Measurements from ENCODE around the gene CNTNAP4.

Gene CNTNAP4

GRCh38 chr16:76370344-76370743 is 93.1 kb downstream of the CNTNAP4 start:
- DNase-seq (ENCODE audit: insufficient read length, low spot score) (no peak), FAIRE-seq (no peak)
- TF ChIP-seq CTCF (IDR thresholded peaks at IDR 0.05; ENCODE audit: insufficient read depth, missing control alignments), result no peak

DNA sequence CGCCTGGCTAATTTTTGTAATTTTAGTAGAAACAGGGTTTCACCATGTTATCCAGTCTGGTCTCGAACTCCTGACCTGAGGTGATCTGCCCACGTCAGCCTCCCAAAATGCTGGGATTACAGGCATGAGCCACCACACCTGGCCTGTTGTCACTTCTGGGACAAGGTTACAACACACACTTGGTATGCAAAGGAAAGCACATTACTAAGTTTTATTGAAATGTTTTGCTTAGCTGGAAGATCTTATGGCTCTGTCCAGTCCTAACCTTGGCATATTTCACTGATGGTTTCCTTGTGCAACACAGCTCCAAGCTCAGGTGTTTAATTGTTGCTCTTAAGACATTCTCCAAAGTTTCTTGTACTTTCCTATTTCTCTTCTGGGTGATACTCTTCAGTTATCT is 94.2 kb downstream of the CNTNAP4 start:
- DNase-seq (ENCODE audit: insufficient read length, low spot score) (no peak), FAIRE-seq (no peak)
- TF ChIP-seq CTCF (IDR thresholded peaks at IDR 0.05; ENCODE audit: insufficient read depth, missing control alignments), result no peak

GRCh38 chr16:76373998-76374397 is 96.8 kb downstream of the CNTNAP4 start:
- DNase-seq (ENCODE audit: insufficient read length, low spot score), result no peak
- FAIRE-seq, result no peak
- no peak for TF ChIP-seq CTCF (IDR thresholded peaks at IDR 0.05; ENCODE audit: insufficient read depth, missing control alignments)

DNA sequence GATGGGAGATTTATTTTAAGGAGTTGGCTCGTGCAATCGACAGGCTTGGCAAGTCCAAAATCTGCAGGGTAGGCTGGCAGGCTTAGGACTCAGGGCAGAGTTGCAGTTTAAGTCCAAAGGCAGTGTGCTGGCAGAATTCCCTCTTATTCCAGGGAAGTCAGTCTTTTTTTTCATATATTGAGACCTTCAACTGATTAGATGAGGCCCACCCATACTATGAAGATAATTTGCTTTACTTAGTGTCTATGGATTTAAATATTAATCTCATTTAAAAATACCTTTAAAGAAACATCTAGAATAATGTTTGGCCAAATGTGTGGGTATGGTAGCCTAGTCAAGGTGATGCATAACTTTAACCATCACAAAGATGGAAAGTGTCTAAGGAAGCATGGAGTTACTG is 99.8 kb downstream of the CNTNAP4 start:
- no peak for TF ChIP-seq CTCF (IDR thresholded peaks at IDR 0.05; ENCODE audit: insufficient read depth, missing control alignments)
- DNase-seq (ENCODE audit: insufficient read length, low spot score), result no peak
- FAIRE-seq, result no peak

GRCh38 chr16:76378020-76378419 is 100.8 kb downstream of the CNTNAP4 start:
- TF ChIP-seq CTCF (IDR thresholded peaks at IDR 0.05; ENCODE audit: insufficient read depth, missing control alignments), result no peak
- FAIRE-seq (no peak), DNase-seq (ENCODE audit: insufficient read length, low spot score) (no peak)

- no peak for TF ChIP-seq CTCF (IDR thresholded peaks at IDR 0.05; ENCODE audit: insufficient read depth, missing control alignments)
- no peak for FAIRE-seq
Measured at GRCh38 chr16:76381096-76381495, 103.9 kb downstream of the CNTNAP4 start.

DNA sequence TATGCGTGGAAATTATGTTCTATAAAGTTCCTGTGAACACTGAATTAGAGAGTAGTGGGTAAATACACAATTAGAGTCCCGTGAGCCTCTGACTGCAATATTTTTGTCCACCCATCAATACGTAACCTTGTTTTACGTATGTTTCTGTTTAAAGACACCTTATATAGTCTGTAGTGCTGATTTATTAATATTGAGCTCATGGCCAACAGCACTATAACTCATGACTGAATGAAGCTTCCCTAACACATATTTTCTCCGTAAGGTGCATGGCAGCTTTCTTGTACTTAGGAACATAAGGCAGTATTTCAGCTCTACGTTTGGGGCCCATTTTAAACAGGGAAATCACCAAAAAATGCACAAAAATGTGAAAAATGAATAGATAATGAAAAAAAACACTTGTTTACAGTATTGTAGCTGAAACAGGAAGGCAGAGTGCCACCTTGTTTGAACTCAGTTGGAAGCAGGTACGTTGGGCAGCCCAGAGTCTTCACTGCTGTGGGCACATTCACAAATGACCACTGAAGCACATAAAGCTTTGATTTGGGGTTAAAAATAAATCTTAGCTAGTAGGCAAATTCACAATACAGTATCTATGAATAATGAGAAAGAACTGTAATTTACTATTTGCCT is 108.5 kb downstream of the CNTNAP4 start:
- DNase-seq (ENCODE audit: insufficient read length, low spot score) (no peak), FAIRE-seq (no peak)
- no peak for TF ChIP-seq CTCF (IDR thresholded peaks at IDR 0.05; ENCODE audit: insufficient read depth, missing control alignments)

More at GRCh38 chr16:76381096-76381495, 103.9 kb downstream of the CNTNAP4 start:
- no peak for DNase-seq (ENCODE audit: insufficient read length, low spot score)

Measured in D721Med (cell line).